D721Med (cell line): Measurements from ENCODE around the gene BSND.
"Not testable (repeated sequence)": the region's sequence is repeated elsewhere in the genome, so short reads cannot be mapped to it uniquely, and the experiment has no call there.

Experiments
- DNase-seq: peaks from one replicate; pipeline ENCODE4 v3.0.0; 2011; ENCODE audit warnings: low spot score; ENCODE audit not compliant: insufficient read length
- FAIRE-seq: peaks from 2 replicates; lab custom pipeline; 2011; peaks lifted over from hg19 to GRCh38; lab: Jason Lieb, UNC
- TF ChIP-seq, protein P1 (sequence below): IDR thresholded peaks from 2 replicates; pipeline ENCODE4 v1.5.1; 2012; ENCODE audit warnings: mild to moderate bottlenecking, control low read depth; ENCODE audit not compliant: insufficient read depth; ENCODE audit errors: missing control alignments

The BSND gene

DNA sequence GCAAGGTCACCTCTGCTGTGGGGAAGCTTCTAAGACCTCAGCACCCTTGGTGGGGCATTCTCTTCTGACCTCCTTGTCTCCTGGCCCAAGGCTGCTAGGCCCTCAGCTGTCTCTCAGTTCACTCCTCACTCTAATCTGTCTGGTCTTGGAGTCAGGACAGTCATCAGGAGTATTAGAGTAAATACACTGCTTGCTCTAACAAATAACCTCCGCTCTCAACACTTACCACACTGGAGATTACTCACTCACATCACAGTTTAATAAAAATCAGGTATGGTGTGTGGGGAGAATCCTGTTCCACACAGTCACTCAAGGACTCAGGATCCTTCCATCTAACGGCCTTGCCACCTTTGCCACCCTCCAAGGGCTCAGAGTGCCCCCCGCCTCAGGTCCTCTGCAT is 44.9 kb upstream of the BSND start:
- TF ChIP-seq, protein P1, sequence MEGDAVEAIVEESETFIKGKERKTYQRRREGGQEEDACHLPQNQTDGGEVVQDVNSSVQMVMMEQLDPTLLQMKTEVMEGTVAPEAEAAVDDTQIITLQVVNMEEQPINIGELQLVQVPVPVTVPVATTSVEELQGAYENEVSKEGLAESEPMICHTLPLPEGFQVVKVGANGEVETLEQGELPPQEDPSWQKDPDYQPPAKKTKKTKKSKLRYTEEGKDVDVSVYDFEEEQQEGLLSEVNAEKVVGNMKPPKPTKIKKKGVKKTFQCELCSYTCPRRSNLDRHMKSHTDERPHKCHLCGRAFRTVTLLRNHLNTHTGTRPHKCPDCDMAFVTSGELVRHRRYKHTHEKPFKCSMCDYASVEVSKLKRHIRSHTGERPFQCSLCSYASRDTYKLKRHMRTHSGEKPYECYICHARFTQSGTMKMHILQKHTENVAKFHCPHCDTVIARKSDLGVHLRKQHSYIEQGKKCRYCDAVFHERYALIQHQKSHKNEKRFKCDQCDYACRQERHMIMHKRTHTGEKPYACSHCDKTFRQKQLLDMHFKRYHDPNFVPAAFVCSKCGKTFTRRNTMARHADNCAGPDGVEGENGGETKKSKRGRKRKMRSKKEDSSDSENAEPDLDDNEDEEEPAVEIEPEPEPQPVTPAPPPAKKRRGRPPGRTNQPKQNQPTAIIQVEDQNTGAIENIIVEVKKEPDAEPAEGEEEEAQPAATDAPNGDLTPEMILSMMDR, result no peak
- DNase-seq (no peak), FAIRE-seq (no peak)

DNA sequence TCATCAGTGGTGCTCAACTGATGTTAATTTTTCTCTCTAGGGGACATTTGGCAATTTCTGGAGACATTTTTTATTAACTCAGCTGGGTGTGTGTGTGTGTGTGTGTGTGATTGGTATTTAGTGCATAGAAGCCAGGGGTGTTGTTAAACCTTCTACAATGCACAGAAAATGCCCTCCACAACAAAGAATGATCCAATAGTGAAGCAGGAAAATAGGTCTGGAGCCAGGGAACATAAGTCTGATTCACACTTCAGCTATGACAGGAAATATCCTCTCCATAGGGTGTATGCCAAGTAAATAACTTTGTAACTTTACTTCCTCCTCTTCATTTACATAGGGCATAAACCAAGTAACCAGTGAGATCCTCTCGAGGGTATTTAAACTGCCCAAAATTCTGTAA is 43.4 kb upstream of the BSND start:
- TF ChIP-seq, protein P1, result no peak
- DNase-seq, result no peak
- FAIRE-seq, result no peak

DNA sequence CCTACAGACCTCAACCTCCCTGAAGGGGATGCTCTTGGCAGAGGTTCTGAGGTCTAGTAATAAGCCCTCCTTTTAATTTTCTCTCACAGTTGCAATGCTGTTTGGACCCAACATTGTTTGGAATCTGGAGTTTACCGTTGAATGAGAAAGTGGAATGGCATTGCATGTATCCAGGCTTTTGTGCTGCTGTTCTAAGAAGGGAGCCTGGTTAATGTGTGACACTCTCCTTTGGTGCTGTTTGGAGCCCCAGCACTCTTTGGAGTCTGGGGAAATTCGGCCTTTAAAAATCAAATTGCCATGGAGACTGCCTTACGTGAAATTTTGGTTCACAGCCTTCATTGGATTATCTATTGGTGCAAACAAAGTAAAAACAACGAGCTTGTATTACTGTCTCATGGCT is 42.0 kb upstream of the BSND start:
- TF ChIP-seq, protein P1, result no peak
- DNase-seq, result no peak
- no peak for FAIRE-seq

DNA sequence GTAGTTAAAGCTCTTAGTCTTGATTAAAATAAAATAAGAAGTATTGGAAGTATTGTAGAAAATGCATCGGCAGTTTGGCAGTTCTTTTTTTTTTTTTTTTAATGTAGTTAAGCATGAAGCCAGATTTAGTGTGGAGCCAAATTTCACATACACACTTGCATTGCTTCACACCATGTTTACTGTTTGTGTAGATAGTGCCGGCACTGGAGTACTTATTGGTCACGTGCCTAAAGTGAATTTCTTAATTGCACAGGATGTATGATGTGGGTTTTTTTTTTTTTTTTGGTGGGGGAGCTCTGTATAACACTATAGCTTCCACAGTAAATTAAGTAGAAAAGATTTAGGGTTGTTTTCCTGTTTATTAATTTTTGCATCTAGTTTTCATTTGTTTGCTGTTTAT is 39.5 kb upstream of the BSND start:
- TF ChIP-seq, protein P1, result no peak
- DNase-seq (no peak), FAIRE-seq (no peak)

- TF ChIP-seq, protein P1, result no peak
- DNase-seq (no peak), FAIRE-seq (no peak)
Measured at GRCh38 chr1:54962612-54963395, 35.9 kb upstream of the BSND start.

- DNase-seq, FAIRE-seq: not testable (repeated sequence)
Measured at GRCh38 chr1:54963829-54964228, 34.9 kb upstream of the BSND start.

GRCh38 chr1:54965624-54966340 is 33.0 kb upstream of the BSND start:
- TF ChIP-seq, protein P1, result no peak
- no peak for FAIRE-seq
- DNase-seq, result no peak
